GM23338 (cell line): ENCODE results near the gene ALPI. TPM values are rescaled to one million over a fixed set of nuclear protein-coding genes. Genes with fewer than 3 reads are reported as not detected.

Experiments used
- ATAC-seq: fragments of 200-7000 bp; cut with Tn5 transposase; 3 replicates; pipeline ENCODE4 v1.9.1; 2020
- DNase-seq: peaks from one replicate; pipeline ENCODE4 v3.0.0-alpha.2; 2015; ENCODE audit warnings: low spot score
- H2AFZ ChIP-seq: fragments of 200-600 bp; sonication (generic); 2 replicates; pipeline ENCODE4 v1.8.0; 2016; ENCODE audit warnings: antibody characterized with exemption, mild to moderate bottlenecking, moderate library complexity
- H3F3A ChIP-seq: fragments of 200-600 bp; sonication (generic); replicated peaks from 2 replicates; pipeline ENCODE4 v1.8.0; 2017; ENCODE audit warnings: antibody characterized with exemption, mixed run types, low read depth
- H3K27ac ChIP-seq: fragments of 200-600 bp; sonication (generic); 2 replicates; pipeline ENCODE4 v1.6.1; 2016; ENCODE audit warnings: low read depth
- H3K27me3 ChIP-seq: fragments of 200-600 bp; sonication (generic); 2 replicates; pipeline ENCODE4 v1.8.0; 2016; ENCODE audit warnings: mild to moderate bottlenecking, mixed run types, moderate library complexity; ENCODE audit not compliant: insufficient read depth
- H3K36me3 ChIP-seq: fragments of 200-600 bp; sonication (generic); 2 replicates; pipeline ENCODE4 v1.8.0; 2016; ENCODE audit warnings: mild to moderate bottlenecking; ENCODE audit not compliant: insufficient read depth
- H3K4me1 ChIP-seq: fragments of 200-600 bp; sonication (generic); 2 replicates; pipeline ENCODE4 v1.8.0; 2016; ENCODE audit warnings: mild to moderate bottlenecking, moderate library complexity; ENCODE audit not compliant: insufficient read depth
- H3K4me2 ChIP-seq: fragments of 200-600 bp; sonication (generic); 2 replicates; pipeline ENCODE4 v1.7.1; 2017; ENCODE audit warnings: mixed run types
- H3K4me3 ChIP-seq: fragments of 200-600 bp; sonication (generic); 2 replicates; pipeline ENCODE4 v1.6.1; 2016; ENCODE audit warnings: mixed run types
- H3K79me2 ChIP-seq: fragments of 200-600 bp; sonication (generic); replicated peaks from 2 replicates; pipeline ENCODE4 v1.8.0; 2017; ENCODE audit warnings: mild to moderate bottlenecking; ENCODE audit not compliant: insufficient read depth
- H3K9me2 ChIP-seq: fragments of 200-600 bp; sonication (generic); 2 replicates; pipeline ENCODE4 v1.8.0; 2017; ENCODE audit not compliant: insufficient read depth
- H4K20me1 ChIP-seq: fragments of 200-600 bp; sonication (generic); replicated peaks from 2 replicates; pipeline ENCODE4 v1.8.0; 2017; ENCODE audit warnings: mild to moderate bottlenecking; ENCODE audit not compliant: insufficient read depth
- H3K27ac Mint-ChIP-seq: 2 replicates; pipeline ENCODE4 v1.8.0; 2020; ENCODE audit warnings: inconsistent platforms, mild to moderate bottlenecking, moderate library complexity, mixed read lengths
- H3K27me3 Mint-ChIP-seq: 3 replicates; pipeline ENCODE4 v1.8.0; 2022; ENCODE audit warnings: low read depth, mild to moderate bottlenecking, moderate library complexity, mixed read lengths, inconsistent platforms; ENCODE audit not compliant: insufficient read depth, poor library complexity
- H3K36me3 Mint-ChIP-seq: 3 replicates; pipeline ENCODE4 v1.8.0; 2021; ENCODE audit warnings: low read depth, mild to moderate bottlenecking, inconsistent platforms, moderate library complexity, mixed read lengths
- H3K4me1 Mint-ChIP-seq: 3 replicates; pipeline ENCODE4 v1.8.0; 2020; ENCODE audit warnings: mild to moderate bottlenecking, inconsistent platforms, mixed read lengths
- H3K4me3 Mint-ChIP-seq: 3 replicates; pipeline ENCODE4 v1.8.0; 2021; ENCODE audit warnings: moderate library complexity, mild to moderate bottlenecking, inconsistent platforms, mixed read lengths
- H3K9me3 Mint-ChIP-seq: 3 replicates; pipeline ENCODE4 v1.8.0; 2020; ENCODE audit warnings: moderate library complexity, mild to moderate bottlenecking, inconsistent platforms, mixed read lengths
- CREB1 ChIP-seq: fragments of 250-450 bp; sonication (Bioruptor Pico); IDR thresholded peaks from 2 replicates; pipeline ENCODE4 v1.5.0; 2020; ENCODE audit warnings: low read depth, mild to moderate bottlenecking, moderate library complexity
- EZH2 ChIP-seq: fragments of 200-600 bp; sonication (generic); IDR thresholded peaks from one replicate; pipeline ENCODE4 v1.8.0; 2017; ENCODE audit warnings: antibody characterized with exemption, mild to moderate bottlenecking, low read depth; ENCODE audit not compliant: unreplicated experiment
- EZH2phosphoT487 ChIP-seq: fragments of 200-600 bp; sonication (generic); IDR thresholded peaks from one replicate; pipeline ENCODE4 v1.8.1; 2018; ENCODE audit warnings: antibody characterized with exemption; ENCODE audit not compliant: unreplicated experiment
- JUNB ChIP-seq: IDR thresholded peaks from one replicate; pipeline ENCODE4 v1.6.1; 2016; ENCODE audit warnings: antibody characterized with exemption; ENCODE audit not compliant: unreplicated experiment
- POLR2AphosphoS5 ChIP-seq: IDR thresholded peaks from 2 replicates; pipeline ENCODE4 v1.6.1; 2016; ENCODE audit warnings: antibody characterized with exemption, low read depth
- STAT1 ChIP-seq: IDR thresholded peaks from one replicate; pipeline ENCODE4 v1.6.1; 2016; ENCODE audit warnings: antibody characterized with exemption; ENCODE audit not compliant: unreplicated experiment
- ZNF114 ChIP-seq: fragments of 250-450 bp; sonication (Bioruptor Pico); IDR thresholded peaks from 2 replicates; pipeline ENCODE4 v1.5.0; 2020; ENCODE audit warnings: mild to moderate bottlenecking, moderate library complexity
- ZNF331 ChIP-seq: fragments of 250-450 bp; sonication (Bioruptor Pico); IDR thresholded peaks from 2 replicates; pipeline ENCODE4 v1.5.0; 2020; ENCODE audit warnings: low read depth, mild to moderate bottlenecking, moderate library complexity
- polyA plus RNA-seq: library from polyadenylated mRNA; unstranded; fragments of >200 nt; fragmentation: Nextera tagmentation; extraction: Ambion mirVana; gene quantifications from 2 replicates; pipeline ENCODE4 v1.2.1, GENCODE V29; 2016
- total RNA-seq: library from RNA; depleted of rRNA; stranded (reverse); fragments of >200 nt; shearing (Covaris generic); gene quantifications from 2 replicates; pipeline ENCODE4 v1.2.3, GENCODE V29; 2014
- TF ChIP-seq, protein P1 (sequence below), 2 experiments: fragments of 200-600 bp in 1 of 2; sonication (generic) in 1 of 2; conservative IDR thresholded peaks; 2 replicates each; pipeline versions ENCODE4 v1.5.1 to v1.6.1; 2016 to 2017; ENCODE audit warnings: antibody characterized with exemption in 2 of 2, low read depth in 2 of 2, mild to moderate bottlenecking in 2 of 2, moderate library complexity in 1 of 2

Gene ALPI
- total and polyA plus RNA-seq, 2 experiments from 2014 or later, result not detected

DNA sequence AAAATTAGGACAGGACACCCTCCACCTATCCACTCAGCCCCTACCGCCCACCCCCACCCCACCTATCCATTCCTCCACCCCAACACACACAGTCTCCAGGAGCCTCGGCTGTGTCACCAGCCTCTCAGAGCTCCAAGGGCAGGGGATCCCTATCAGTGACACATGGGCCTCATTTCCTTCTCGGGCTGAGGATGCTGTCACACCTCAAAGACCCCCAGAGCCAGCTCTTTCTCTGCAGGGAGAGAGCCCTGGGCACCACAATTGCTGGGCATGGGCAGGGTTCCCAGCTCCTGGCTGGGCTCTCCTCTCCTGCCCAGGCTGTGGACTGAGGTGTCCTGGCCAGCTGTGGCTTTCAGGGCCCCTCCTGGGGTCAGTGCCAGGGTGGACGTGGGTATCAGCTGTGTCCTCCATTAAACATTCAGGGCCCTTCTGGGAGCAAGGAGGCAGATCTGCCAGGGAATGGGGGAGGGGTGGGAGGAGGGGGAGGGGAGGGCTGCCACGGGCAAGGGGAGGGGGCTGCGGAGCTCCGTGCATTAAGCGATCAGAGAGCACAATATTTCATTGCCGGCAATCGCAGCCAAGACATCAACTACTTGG, 45.9 kb downstream of the ALPI start:
- peaks cover 33% of the 10 kb centered on the region for H3K4me1 Mint-ChIP-seq
- Histone ChIP-seq H3K79me2 (no peaks in the 10 kb centered on the region), H3K27me3 (peaks cover 46% of the 10 kb centered on the region), H3K9me2 (no peaks in the 10 kb centered on the region), H3K4me1 (peaks cover 21% of the 10 kb centered on the region; the same call in 1 of the 2 replicates), H3F3A (no peaks in the 10 kb centered on the region; the same call in 1 of the 2 replicates), H3K27ac (no peak overlapping the region), H2AFZ (no peak overlapping the region), H3K36me3 (no peaks in the 10 kb centered on the region), H4K20me1 (no peaks in the 10 kb centered on the region), H3K4me2 (peak overlapping the region; percentile 93), H3K4me3 (peak overlapping the region; percentile 72)
- peak overlapping the region; percentile 81 for H3K4me3 Mint-ChIP-seq
- H3K9me3 Mint-ChIP-seq, result no peaks in the 10 kb centered on the region
- TF ChIP-seq ZNF331 (CRISPR knock-in tag), result no peak
- TF ChIP-seq EZH2phosphoT487, result no peak
- no peak for TF ChIP-seq ZNF114 (CRISPR knock-in tag)
- no peak for TF ChIP-seq JUNB
- TF ChIP-seq CREB1 (CRISPR knock-in tag), result no peak
- TF ChIP-seq, protein P1, sequence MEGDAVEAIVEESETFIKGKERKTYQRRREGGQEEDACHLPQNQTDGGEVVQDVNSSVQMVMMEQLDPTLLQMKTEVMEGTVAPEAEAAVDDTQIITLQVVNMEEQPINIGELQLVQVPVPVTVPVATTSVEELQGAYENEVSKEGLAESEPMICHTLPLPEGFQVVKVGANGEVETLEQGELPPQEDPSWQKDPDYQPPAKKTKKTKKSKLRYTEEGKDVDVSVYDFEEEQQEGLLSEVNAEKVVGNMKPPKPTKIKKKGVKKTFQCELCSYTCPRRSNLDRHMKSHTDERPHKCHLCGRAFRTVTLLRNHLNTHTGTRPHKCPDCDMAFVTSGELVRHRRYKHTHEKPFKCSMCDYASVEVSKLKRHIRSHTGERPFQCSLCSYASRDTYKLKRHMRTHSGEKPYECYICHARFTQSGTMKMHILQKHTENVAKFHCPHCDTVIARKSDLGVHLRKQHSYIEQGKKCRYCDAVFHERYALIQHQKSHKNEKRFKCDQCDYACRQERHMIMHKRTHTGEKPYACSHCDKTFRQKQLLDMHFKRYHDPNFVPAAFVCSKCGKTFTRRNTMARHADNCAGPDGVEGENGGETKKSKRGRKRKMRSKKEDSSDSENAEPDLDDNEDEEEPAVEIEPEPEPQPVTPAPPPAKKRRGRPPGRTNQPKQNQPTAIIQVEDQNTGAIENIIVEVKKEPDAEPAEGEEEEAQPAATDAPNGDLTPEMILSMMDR (conservative IDR thresholded peaks at IDR 0.05; ENCODE audit: low read depth in 2 of 2), result no peak
- TF ChIP-seq STAT1, result no peak
- no peak for TF ChIP-seq EZH2
- TF ChIP-seq POLR2AphosphoS5, result no peak
- H3K27ac Mint-ChIP-seq, result no peak overlapping the region
- H3K36me3 Mint-ChIP-seq, result no peaks in the 10 kb centered on the region
- no peak for DNase-seq
- H3K27me3 Mint-ChIP-seq, result peaks cover 59% of the 10 kb centered on the region
- no peak for ATAC-seq

- Histone ChIP-seq H3K79me2 (no peaks in the 10 kb centered on the region), H3K27ac (no peak overlapping the region), H2AFZ (no peak overlapping the region), H3K9me2 (no peaks in the 10 kb centered on the region), H4K20me1 (no peaks in the 10 kb centered on the region), H3K4me2 (peak overlapping the region; percentile 93), H3K4me1 (peaks cover 21% of the 10 kb centered on the region; the same call in 1 of the 2 replicates), H3K27me3 (peaks cover 46% of the 10 kb centered on the region), H3K36me3 (no peaks in the 10 kb centered on the region), H3F3A (no peaks in the 10 kb centered on the region; the same call in 1 of the 2 replicates), H3K4me3 (peak overlapping the region; percentile 72)
- peak; percentile 46 for DNase-seq
- peak; percentile 20 for ATAC-seq
- Mint-ChIP-seq H3K27ac (no peak overlapping the region), H3K27me3 (peaks cover 63% of the 10 kb centered on the region), H3K4me3 (peak overlapping the region; percentile 81), H3K36me3 (no peaks in the 10 kb centered on the region), H3K4me1 (peaks cover 30% of the 10 kb centered on the region), H3K9me3 (no peaks in the 10 kb centered on the region)
- TF ChIP-seq POLR2AphosphoS5 (no peak), ZNF331 (CRISPR knock-in tag) (no peak), JUNB (no peak)
Measured at GRCh38 chr2:232502511-232502910, 46.6 kb downstream of the ALPI start.
